KMS-11 (cell line): Measurements from ENCODE around the gene TMEM209.

ENCODE experiments used
- H2AFZ ChIP-seq: fragments of 200-600 bp; sonication (generic); 2 replicates; pipeline ENCODE4 v1.6.1; 2016; ENCODE audit warnings: antibody characterized with exemption, mixed run types, low read depth
- H3K27ac ChIP-seq: fragments of 200-600 bp; sonication (generic); 2 replicates; pipeline ENCODE4 v1.6.1; 2016; ENCODE audit warnings: mild to moderate bottlenecking, mixed run types
- H3K27me3 ChIP-seq: fragments of 200-600 bp; sonication (generic); 2 replicates; pipeline ENCODE4 v1.6.1; 2017; ENCODE audit warnings: mild to moderate bottlenecking, low read depth, mixed run types, moderate library complexity; ENCODE audit not compliant: insufficient read depth
- H3K36me3 ChIP-seq: fragments of 200-600 bp; sonication (generic); 2 replicates; pipeline ENCODE4 v1.6.1; 2017; ENCODE audit warnings: mild to moderate bottlenecking, mixed run types; ENCODE audit not compliant: insufficient read depth
- H3K4me1 ChIP-seq: fragments of 200-600 bp; sonication (generic); 2 replicates; pipeline ENCODE4 v1.6.1; 2016; ENCODE audit warnings: mild to moderate bottlenecking, low read depth, mixed run types; ENCODE audit not compliant: poor library complexity, severe bottlenecking
- H3K4me2 ChIP-seq: fragments of 200-600 bp; sonication (generic); 2 replicates; pipeline ENCODE4 v1.7.0; 2016; ENCODE audit warnings: mild to moderate bottlenecking, mixed run types
- H3K4me3 ChIP-seq: fragments of 200-600 bp; sonication (generic); IDR thresholded peaks from 2 replicates; pipeline ENCODE4 v1.6.1; 2017; ENCODE audit warnings: low read depth, low read length, mixed read lengths; ENCODE audit not compliant: insufficient read depth
- H3K79me2 ChIP-seq: fragments of 200-600 bp; sonication (generic); 2 replicates; pipeline ENCODE4 v1.6.1; 2016; ENCODE audit warnings: low read depth, mixed run types; ENCODE audit not compliant: insufficient read depth
- H3K9ac ChIP-seq: fragments of 200-600 bp; sonication (generic); 2 replicates; pipeline ENCODE4 v1.6.1; 2016; ENCODE audit warnings: mild to moderate bottlenecking, mixed run types
- H4K20me1 ChIP-seq: fragments of 200-600 bp; sonication (generic); 2 replicates; pipeline ENCODE4 v1.6.1; 2016; ENCODE audit warnings: mild to moderate bottlenecking, mixed run types; ENCODE audit not compliant: insufficient read depth
- TF ChIP-seq, protein P1 (sequence below): fragments of 200-600 bp; sonication (generic); conservative IDR thresholded peaks from 2 replicates; pipeline ENCODE4 v1.6.1; 2017; ENCODE audit warnings: low read depth, mild to moderate bottlenecking, antibody characterized with exemption, low read length, moderate library complexity, mixed read lengths

Gene TMEM209

DNA sequence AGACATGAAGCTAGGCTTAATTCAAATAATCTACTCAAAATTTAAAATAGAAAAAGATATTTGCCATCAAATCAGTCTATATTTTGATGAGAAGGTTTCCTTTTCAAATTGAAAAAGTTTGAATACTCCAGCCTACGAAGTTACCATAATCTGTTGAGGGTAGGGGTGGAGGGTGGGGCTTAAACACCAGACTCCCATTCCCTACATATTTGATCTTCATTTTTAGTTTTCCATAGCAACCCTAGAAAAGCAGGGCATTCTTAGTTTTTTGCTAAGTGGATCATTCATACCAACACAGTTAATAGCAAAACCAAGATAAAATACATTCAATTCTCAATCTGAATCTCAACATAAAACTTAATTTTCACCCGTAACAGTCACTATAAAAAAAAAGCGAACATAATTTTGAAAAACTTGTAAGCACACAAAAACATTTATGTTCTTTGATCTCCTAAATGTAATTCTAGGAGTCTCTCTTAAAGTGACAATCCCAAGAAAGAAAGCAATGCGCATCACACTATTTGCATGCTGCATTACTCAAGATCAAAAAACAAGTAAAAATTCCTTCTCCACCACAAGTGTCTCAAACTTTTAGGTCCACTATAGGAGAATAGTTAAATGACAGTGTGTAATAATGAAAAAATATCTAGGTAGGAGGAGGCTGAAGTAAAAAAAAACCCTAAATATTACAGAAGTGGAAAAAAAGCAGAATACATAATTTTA is 30.8 kb downstream of the TMEM209 start:
- Histone ChIP-seq H3K4me2 (no peak overlapping the region), H3K79me2 (no peaks in the 10 kb centered on the region), H3K36me3 (peaks cover 24% of the 10 kb centered on the region; the same call in 1 of the 2 replicates), H3K27me3 (no peaks in the 10 kb centered on the region), H3K4me3 (no peak overlapping the region), H4K20me1 (no peaks in the 10 kb centered on the region), H3K4me1 (no peaks in the 10 kb centered on the region), H3K27ac (no peak overlapping the region), H3K9ac (no peak overlapping the region), H2AFZ (no peak overlapping the region)
- TF ChIP-seq, protein P1, sequence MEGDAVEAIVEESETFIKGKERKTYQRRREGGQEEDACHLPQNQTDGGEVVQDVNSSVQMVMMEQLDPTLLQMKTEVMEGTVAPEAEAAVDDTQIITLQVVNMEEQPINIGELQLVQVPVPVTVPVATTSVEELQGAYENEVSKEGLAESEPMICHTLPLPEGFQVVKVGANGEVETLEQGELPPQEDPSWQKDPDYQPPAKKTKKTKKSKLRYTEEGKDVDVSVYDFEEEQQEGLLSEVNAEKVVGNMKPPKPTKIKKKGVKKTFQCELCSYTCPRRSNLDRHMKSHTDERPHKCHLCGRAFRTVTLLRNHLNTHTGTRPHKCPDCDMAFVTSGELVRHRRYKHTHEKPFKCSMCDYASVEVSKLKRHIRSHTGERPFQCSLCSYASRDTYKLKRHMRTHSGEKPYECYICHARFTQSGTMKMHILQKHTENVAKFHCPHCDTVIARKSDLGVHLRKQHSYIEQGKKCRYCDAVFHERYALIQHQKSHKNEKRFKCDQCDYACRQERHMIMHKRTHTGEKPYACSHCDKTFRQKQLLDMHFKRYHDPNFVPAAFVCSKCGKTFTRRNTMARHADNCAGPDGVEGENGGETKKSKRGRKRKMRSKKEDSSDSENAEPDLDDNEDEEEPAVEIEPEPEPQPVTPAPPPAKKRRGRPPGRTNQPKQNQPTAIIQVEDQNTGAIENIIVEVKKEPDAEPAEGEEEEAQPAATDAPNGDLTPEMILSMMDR: no peak

DNA sequence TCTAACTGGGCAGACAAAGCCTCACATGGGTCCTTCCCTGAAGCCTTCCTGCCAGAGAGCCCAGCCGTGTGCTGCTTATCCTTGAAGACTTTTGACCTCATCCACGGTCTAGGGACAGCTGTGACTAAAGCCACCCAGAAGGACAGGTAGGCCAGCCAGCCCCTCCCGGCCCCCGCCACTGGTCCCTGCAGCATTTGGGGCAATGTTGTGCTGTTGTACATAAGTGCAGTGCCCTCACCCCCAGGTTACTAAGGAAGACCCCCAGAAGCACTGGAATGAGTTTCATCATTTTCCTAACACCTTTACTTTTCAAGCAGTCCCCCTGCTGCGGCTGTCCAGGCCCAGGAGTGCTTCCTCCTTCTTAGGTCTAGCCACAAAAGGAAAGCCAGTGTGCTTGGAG is 43.0 kb downstream of the TMEM209 start:
- H3K27ac ChIP-seq: no peak overlapping the region
- TF ChIP-seq, protein P1: no peak
- H3K4me2 ChIP-seq: no peak overlapping the region
- no peaks in the 10 kb centered on the region for H4K20me1 ChIP-seq
- no peaks in the 10 kb centered on the region for H3K79me2 ChIP-seq
- H3K4me3 ChIP-seq: no peak overlapping the region
- no peaks in the 10 kb centered on the region for H3K27me3 ChIP-seq
- H3K9ac ChIP-seq: no peak overlapping the region
- H3K4me1 ChIP-seq: no peaks in the 10 kb centered on the region
- H3K36me3 ChIP-seq: peaks cover 3% of the 10 kb centered on the region; the same call in 1 of the 2 replicates
- no peak overlapping the region for H2AFZ ChIP-seq

DNA sequence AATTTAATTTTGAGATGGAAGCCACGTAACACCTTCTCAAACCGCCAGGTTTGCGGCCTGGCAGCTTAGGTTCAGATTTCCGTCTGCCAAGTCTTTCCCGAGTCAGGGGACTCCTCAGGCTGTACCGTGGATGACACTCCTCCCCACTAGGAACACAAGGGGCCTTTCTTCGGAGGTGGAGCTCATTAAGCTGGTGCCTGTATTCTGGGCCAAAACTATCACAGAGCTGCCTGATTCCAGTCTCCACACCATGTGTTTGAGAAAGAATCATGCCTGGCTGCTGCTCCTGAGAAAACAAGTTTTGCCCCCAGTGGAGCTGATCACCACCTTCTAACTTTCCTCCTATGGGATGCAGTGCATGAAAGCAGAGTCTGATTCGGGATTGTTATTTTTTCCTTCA is 44.8 kb downstream of the TMEM209 start:
- Histone ChIP-seq H3K4me1 (no peaks in the 10 kb centered on the region), H3K36me3 (0 out of 2 replicates have a peak, but pooled peaks cover 3% of the 10 kb centered on the region), H3K4me3 (no peak overlapping the region), H3K79me2 (no peaks in the 10 kb centered on the region), H2AFZ (no peak overlapping the region), H3K4me2 (no peak overlapping the region), H4K20me1 (no peaks in the 10 kb centered on the region), H3K9ac (no peak overlapping the region), H3K27ac (no peak overlapping the region), H3K27me3 (no peaks in the 10 kb centered on the region)
- TF ChIP-seq, protein P1: no peak

DNA sequence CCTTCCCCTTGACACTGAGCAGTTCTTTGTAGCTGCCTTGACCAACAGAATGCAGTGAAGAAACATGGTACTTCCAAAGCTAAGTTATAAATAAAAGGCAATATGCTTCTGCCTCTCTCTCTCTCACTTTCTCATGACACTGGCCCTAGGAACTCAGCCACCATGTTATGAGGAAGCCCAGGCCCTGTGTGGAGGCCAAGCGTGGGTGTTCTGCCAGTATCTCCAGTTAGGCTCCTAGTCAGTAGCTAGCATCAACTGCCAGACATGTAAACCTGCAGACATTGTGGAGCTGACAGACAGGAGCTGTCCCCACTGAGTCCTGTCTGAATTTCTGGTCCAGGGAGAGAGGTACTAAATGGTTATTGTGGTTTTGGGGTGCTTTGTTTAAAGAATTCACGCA is 45.2 kb downstream of the TMEM209 start:
- Histone ChIP-seq H3K36me3 (0 out of 2 replicates have a peak, but pooled peaks cover 3% of the 10 kb centered on the region), H3K27me3 (no peaks in the 10 kb centered on the region)
- TF ChIP-seq, protein P1: no peak

More for the DNA sequence above, 45.2 kb downstream of the TMEM209 start:
- no peak overlapping the region for H2AFZ ChIP-seq
- H4K20me1 ChIP-seq: no peaks in the 10 kb centered on the region
- H3K9ac ChIP-seq: no peak overlapping the region
- no peaks in the 10 kb centered on the region for H3K79me2 ChIP-seq
- H3K4me2 ChIP-seq: no peak overlapping the region
- H3K4me1 ChIP-seq: no peaks in the 10 kb centered on the region
- no peak overlapping the region for H3K27ac ChIP-seq
- no peak overlapping the region for H3K4me3 ChIP-seq
